HG02938 (cell line): ENCODE results near the gene OTUB1.

Source experiments
- ATAC-seq: cut with Tn5 transposase; IDR thresholded peaks from one replicate; pipeline ENCODE4 v1.9.1; 2021; ENCODE audit warnings: mild to moderate bottlenecking, moderate library complexity; ENCODE audit not compliant: unreplicated experiment

The OTUB1 gene

DNA sequence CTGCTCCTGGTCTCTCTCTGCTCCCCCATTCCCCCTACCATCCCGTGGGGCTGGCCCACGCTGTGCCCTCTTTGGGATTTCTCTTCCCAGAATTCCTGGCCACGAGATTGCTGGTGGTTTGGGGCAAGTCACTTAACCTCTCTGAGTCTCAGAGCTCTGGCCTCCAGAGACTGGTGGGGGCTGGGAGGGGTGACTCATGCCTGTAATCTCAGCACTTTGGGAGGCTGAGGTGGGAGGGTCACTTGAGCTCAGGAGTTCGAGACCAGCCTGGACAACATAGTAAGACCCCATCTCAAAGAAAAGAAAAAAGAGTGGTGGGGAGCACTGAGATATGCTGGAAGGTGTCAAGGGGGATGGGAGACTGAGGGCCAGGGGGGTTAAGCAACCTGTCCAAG, 18.3 kb downstream of the OTUB1 start:
- ATAC-seq = no peak

DNA sequence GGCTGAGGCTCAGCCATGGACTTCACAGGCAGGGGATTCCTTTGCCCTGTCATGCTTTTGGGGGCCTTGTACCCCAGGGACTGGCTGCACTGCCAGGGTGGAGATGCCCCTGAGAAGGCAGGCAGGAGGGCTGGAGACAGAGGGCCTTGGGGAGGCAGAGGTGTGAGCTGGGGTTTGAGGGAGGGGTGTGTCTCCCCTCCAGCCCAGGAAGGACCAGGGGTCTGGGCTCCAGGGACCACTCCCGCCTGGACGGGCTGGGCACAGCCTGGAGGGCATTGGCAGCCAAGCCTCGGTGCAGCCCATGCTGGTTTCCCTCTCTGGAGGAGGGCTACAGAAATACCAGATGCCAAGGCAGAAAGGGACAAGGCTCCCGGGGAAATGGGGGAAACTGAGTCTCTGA, 19.5 kb downstream of the OTUB1 start:
- no peak for ATAC-seq

DNA sequence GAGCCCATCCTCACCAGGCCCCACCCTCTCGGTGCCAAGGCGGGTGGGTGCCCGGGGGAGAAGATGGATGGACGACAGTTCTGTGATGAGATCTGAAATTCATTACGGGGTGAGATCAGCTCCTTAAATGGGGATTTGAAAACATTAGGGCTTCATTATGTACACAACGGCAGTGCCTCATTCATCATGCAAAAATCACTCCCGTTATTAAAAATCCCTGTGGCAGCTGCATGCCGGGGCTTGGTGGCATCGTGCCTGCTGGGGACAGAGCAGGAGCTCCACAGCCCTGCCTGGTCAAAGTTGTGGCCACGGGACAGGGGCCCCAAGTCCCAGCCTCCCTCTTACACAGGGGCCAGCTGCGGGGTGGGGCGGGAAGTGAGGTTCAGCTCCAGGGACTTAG, 20.2 kb downstream of the OTUB1 start:
- no peak for ATAC-seq

DNA sequence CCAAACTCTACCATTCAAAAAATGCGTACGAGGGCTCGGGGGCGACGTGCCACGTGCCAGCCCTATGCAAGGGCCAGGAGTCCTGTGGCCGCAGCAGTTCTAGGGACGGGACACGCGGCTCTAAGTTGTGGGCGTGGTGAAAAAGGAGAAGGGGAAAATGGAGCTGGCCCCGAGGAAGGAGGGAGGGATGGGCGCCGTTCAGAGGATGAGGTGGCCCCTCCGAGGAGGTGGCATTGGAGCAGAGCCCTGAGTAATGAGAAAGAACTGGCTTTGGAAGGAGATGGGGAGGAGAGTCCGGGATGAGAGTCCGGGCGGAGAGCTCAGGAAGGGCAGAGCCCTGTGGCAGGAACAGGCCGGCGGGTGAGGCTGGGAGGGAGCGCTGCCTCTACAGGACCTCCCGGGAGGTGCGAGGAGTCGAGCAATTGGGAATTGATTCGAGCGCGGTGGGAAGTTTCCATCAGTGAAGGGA, 21.0 kb downstream of the OTUB1 start:
- no peak for ATAC-seq

DNA sequence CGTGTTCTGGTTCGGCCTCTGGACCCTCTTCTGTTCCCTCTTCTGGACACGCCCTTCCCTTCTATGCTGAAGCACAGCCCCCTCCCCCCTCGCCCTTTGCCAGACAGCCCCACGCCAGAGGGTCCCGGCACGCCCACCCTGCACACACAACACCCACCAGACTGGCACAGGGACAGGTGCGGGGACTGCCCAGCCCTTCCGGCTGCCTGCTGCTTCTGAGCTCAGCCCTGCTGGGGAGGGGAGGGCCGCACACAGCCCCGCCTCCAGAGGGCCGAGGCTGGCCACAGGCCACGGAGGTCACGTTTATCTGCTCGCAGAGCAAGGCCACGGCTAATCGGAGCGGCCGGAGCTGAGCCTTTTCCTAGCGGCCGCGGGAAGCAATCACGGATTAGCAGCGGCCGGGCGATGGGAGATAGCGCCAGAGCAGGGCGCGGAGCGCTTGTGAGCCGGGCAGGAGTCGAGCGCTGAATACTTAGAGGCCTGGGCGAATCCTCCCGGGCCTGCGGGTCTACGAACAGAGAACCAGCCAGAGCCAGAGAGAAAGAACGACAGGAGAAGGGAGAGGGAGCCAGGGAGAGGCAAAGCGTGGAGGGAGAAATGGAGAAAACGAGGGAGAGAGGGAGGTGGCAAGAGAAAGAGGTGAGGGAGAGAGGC, 21.5 kb downstream of the OTUB1 start:
- no peak for ATAC-seq

DNA sequence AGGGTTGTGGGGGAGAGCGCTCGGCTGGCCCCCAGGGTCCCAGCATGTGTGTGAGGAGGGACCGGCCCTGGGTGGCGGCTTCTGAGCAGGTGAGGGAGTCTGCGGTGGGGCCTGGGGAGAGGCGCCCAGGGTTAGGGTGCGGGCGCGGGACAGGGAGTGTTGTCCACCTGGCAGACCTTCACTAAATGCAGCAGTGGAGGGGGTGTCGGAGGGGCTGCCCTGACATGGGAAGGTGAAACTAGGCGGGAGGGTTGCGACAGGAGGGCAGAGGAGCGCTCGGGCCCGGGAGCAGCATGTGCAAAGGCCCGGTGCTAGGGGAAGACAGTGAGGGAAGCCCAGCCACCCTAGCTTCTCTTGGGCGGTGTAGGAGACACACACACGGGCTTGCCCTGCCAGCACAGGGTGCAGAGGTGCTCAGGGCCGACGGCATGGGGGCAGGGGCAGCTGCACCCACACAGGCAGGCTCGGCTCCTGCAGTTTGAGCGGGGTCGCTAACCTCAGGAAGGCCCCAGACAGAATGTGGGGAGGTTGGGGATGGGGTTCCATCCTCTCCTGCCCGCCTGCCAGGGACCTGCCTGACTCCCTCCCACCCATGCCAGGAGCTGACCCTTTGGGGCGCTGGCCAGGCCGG, 22.2 kb downstream of the OTUB1 start:
- ATAC-seq = no peak

DNA sequence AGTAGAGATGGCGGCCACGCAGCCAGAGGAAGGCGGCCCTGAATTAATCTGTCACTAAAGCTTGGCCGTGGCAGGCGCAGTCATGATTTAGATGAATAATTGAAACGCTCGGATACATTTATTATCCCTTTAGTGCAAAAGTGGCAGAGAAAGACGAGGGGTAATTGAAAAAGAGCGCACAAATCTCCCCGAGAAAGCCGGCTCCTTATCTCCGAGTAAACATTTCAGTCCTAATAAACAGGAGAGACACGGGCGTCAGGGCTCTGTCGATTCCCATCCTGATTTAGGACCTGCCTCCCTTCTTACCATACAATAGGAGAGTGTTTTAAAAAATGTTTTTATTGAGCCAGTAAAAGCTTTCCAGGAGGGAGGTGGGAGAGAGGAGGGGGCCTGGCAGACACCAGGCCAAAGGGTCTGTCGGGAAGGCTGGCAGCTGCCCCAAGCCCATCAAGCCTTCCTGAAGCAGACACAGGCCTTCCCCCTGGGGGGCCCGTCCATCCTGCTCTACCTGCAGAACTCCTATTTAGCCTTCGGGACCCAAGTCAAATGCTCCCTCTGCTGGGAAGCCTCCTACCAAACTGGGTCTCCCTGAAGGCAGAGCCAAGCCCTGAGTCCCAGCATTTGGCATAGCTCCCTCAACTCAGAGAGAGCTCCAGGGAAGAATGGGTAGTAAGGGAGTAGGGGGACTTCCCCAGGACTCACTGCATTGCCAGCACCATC, 22.8 kb downstream of the OTUB1 start:
- ATAC-seq = no peak

DNA sequence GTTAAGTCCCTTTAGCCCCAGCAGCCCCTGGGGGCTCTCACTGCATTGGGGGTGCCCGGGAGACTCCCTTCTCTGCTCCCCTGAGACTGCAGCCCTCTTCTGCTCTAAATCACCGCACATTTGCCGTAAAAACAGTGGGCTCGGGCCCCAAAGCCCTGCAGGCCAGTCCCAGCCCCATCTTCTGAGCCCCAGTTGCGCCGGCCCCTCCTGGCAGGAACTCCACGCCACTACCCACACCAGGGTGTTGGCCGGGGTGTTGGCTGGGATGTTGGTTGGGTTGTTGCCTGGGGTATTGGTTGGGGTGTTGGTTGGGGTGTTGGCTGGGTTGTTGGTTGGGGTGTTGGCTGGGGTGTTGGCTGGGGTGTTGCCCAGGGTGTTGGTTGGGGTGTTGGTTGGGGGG, 23.5 kb downstream of the OTUB1 start:
- ATAC-seq = no peak

DNA sequence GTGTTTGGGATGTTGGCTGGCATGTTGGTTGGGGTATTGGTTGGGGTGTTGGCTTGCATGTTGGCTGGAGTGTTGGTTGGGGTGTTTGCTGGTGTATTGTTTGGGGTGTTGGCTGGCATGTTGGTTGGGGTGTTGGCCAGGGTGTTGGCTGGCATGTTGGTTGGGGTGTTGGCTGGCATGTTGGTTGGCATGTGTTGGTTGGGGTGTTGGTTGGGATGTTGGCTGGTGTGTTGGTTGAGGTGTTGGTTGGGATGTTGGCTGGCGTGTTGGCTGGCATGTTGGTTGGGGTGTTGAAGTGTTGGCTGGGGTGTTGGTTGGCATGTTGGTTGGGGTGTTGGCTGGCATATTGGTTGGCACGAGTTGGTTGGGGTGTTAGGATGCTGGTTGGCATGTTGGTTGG, 24.5 kb downstream of the OTUB1 start:
- ATAC-seq = no peak

DNA sequence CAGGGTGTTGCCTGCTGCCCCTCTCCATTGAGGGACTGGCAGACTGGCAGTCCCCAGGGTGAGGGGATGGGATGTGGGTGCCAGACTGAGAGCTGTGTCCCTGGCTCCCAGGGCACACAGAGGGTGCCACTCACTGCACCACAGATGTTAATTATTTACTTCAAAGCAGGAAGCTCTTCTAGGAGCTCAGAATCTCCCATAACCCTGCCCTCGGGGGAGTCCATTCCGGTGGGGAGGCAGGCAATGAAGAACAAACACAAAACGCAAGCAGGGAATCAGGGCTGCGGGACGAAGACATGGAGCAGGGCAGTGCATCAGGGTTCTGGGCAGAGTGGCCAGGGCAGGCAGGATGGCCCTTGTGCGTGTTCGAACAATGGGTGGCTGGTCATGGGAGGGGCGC, 25.1 kb downstream of the OTUB1 start:
- no peak for ATAC-seq

DNA sequence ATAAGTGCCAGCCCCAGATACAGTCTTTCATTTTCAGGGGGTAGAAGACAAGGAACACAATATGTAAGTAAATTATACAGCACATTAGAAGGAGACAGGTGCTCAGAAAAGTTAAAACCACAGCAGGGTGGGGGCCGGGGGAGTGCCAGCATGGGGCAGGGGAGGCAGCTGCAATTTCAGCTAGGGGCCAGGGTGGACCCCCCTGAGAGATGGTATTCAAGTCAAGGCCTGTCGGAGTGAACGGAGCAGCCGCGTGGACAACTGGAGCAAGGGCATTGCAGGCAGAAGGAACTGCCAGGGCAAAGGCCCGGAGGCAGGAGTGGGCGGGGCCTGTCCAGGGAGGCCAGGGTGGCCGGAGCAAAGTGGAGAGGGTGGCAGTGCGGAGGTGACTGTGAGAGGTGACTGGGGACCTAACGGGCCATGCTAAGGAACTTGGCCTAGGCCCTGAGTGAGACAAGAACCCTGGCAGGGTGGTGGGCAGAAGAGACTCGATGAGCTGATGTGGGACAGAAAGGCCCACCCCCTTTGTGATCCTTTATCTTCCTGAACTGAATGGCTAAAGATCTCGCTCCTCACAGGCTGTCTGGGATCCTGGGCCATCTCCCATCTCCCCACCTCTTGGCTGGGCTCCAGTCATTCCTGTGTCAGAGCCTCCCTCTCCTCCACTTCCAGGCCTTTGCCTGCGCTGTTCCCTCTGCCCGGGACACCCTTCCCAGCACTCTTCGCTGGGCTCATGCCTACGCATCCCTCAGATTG, 27.1 kb downstream of the OTUB1 start:
- ATAC-seq = no peak

DNA sequence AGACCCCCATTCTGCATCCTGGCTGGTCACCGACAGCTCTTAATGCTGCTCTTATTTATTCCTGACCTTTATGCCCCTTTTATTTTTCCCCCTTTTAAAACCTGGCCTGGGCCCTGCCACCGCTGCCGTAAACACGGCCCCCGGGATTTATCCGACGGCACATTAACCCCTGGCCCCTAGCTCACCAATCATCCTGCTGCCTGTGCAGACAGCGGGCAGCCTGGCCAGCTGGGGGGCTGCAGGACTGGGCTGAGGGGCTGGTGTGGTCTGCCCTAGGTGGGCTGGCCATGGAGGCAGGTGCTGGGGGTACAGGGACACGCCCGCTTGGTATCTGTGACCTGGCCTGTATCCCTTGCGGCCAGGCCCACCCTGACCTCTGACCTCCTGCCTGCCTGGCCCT, 28.1 kb downstream of the OTUB1 start:
- no peak for ATAC-seq

DNA sequence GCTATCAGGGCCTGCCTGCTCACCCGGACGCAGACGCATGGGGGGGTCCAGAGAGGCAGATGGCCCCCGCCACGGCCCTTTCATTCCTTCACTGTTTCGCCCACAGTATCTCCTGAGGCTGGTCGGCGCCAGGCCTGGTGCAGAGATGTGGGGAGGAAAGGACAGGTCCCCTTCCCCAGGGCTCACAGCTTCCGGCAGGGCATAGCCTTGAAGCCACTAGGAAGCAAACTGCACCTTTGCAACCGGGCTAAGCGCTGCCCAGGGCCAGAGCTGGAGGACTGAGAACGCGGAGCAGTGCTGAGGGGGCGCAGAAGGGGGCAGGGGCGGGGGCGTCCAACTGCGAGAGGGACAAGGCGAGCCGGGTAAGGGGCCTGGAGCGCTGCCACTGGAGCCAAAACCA, 29.3 kb downstream of the OTUB1 start:
- no peak for ATAC-seq

DNA sequence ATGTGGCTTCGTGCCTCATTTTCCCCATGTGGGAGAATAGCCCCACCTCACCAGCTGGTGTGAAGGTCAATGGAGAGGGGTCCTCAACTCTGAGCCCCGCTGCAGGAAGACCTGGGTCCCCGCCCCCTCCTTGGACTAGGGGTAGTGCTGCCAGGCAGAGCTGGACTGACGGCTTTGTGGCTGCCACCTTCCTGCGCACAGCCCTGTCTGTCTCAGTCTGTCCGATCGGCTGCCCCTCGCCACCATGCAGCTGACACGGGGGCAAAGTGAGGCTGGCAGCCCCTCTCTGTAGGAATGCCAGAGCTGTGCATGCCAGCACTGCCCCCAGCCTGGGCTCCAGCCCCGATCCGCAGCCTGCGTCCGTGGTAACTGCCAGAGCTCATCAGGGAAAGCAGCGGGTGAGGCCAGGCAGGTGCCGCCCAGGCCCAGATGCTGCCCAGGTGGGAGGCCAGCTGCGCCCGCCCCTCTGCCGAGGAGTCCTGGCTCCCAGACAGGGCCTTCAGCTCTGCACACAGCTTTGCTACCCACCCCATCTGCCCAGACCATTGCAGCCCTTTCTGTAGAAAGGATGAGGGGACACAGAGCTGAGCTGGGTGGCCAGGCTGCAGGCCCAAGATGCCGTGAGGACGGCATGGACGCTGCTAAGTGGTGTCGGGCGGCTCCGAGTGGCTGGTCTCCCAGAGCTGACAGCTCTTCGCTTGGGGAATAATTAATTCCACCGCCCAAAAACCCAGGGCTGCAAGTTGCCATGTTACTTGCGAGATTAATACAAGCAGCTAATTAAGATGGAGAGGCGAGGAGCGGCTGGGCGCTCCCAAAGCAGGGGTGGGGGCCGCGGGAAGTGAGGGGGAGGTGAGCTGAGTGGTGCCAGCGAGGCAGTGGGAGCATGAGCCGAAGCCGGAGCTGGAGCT, 30.0 kb downstream of the OTUB1 start:
- ATAC-seq = no peak

DNA sequence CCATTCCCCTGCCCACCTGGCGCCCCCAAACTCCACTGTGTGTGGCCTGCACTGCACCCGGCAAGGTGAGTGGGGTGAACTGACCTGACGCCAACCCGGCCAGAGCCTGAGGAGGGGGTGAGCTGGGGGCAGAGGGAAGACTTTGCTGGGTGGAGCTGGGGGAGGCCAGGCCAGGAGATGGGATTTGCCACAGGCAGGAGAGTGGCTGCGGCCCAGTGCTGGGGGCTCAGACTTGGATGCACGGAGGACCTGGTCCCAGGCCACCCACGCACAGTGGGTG, 31.6 kb downstream of the OTUB1 start:
- no peak for ATAC-seq

DNA sequence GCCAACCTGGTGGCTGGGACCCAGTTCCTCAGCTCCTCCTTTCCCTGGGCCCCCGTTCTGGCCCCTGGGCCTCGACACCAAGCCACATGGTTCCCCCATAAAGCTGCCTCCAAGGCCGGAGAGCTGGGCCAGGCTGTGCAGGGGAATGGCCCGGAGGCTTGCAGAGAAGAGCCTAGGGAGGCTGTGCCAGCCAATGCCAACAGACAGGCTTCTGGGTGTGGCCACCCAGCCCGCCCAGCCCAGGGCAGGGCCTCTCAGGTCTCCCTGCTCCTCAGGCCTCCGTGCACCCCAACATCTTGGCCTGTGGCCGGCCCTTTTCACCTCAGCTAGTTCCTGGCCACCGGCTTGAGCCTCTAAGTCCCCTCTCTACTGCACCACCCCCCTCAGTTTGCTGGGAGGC, 32.1 kb downstream of the OTUB1 start:
- no peak for ATAC-seq

DNA sequence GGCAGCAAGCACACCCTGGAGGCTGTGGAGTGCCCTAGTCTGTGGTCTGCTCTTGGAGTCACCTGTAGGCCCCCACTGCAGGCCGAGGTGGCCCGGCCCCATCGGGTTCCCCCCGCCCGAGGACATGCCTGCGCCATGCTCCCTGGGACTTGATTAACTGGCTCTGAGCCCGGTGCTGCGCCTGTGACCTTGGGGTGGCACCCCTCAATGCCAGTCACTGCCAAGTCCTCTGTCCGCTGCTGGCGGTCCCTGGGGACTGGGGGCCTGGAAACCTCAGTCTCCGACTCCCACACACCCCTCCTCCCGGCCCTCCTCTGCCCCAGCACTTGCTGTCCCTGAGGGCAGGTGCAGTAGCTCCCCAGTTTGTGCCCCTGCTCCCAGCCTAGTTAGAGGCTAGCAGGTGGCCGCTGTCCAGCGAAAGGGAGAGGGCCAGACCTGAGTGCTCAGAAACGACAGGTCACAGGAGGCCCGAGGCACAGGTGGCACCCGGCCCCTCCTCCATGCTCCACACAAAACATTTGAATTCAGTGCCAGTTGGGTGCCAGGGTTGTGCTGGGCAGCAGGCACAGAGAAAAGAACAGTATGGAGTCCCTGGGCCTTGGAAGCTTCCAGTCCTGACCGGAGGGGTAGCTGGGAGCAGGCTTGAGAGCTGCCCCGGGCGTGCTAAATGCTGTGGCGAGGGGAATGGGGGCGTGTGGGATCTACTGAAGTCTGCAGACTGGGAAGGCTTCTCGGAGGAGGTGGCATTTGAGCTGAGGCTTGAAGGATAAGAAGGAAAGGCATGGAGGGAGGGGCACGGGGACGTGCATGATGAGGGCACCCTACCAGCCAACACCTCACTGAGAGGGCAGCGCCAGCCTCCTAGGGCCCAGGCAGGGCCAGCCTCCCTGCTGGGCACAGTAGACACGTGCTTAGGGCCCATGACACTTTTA, 33.1 kb downstream of the OTUB1 start:
- no peak for ATAC-seq

DNA sequence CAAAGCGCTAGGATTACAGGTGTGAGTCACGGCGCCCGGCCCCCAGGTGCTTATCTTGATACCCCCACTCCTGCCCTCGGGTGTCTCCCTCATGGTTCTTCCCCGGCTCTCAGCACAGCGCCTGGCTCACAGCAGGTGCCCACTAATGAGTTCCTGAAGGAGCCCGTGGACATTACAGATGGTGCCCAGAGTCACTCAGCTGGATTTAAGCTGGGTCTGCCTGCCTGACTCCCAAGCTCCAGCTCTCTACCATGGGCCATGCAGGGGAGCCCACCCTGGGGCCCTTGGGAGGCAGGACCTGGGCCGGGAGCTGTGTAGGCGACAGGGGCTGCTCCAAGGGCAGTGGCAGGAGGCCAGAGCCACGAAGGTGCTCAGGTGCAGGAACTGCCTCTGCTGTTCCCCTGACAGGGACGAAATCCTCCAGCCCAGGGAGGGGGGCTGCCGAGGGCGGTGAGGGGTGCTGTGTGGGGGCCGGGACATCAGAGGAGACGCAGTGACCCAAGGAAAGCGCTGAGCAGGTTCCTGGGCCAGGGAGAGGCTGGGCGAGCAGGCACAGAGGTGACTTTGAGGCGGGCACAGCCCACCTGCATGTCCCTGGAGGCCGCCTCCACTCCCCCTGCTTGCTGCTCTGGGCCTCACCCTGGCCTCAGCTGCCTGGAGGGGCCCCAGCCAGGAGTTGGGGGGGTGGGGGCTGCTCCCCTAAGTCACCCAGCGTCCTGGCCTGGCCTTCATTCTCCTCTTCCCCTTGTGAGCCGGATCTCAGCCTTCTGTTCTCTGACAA, 34.9 kb downstream of the OTUB1 start:
- no peak for ATAC-seq

DNA sequence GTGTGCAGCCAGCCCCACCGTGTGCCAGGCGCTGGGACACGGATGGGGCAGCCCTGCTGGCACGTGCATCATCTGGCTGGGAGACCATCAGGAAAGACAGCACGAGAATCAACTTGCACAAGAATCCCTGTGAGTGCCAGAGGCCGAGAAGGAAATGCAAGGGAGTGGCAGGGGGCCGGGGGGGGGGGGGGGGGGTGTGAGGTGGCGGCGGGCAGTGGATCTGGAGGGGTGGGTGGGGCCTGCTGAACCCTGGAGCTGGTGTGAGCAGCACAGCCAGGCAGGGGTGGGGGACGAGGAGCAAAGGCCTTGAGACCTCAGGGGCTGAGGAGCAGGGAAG, 35.5 kb downstream of the OTUB1 start:
- no peak for ATAC-seq
